ENCODE results near the gene SFMBT2. TPM values are rescaled to one million over a fixed set of nuclear protein-coding genes. Genes with fewer than 3 reads are reported as not detected.

The SFMBT2 gene
- total RNA-seq, 2 donors from 2014 or later, result 1.6 to 3.4 TPM

- no peaks in the 10 kb centered on the region for H3K27me3 ChIP-seq
- no peak overlapping the region for H3K27ac ChIP-seq
- DNase-seq, result no peak
- TF ChIP-seq POLR2A (IDR thresholded peaks at IDR 0.05), result no peak
- TF ChIP-seq CTCF (IDR thresholded peaks at IDR 0.05), result no peak
- WGBS, 2 donors, result 80 to 85% methylated on average over 5 of the region's 5 CpGs
- no peaks in the 10 kb centered on the region for H3K4me1 ChIP-seq
- intact Hi-C loops (cut with DNase I), result no loop called here
- H3K9me3 ChIP-seq, result no peaks in the 10 kb centered on the region
- H3K36me3 ChIP-seq (replicated peaks in 1 of 2; ENCODE audit: insufficient read depth in 1 of 2, low read depth in 2 of 2), result no peaks in the 10 kb centered on the region
- ATAC-seq, result no peak
- H3K4me3 ChIP-seq, result no peak overlapping the region
Measured at GRCh38 chr10:7136016-7136415, 274.8 kb downstream of the SFMBT2 start.

GRCh38 chr10:7135188-7135587 lies 275.6 kb downstream of the SFMBT2 start:
- TF ChIP-seq CTCF (IDR thresholded peaks at IDR 0.05) (no peak), POLR2A (IDR thresholded peaks at IDR 0.05) (no peak)
- no peak overlapping the region for H3K4me3 ChIP-seq
- H3K36me3 ChIP-seq (replicated peaks in 1 of 2; ENCODE audit: insufficient read depth in 1 of 2, low read depth in 2 of 2), result no peaks in the 10 kb centered on the region
- H3K9me3 ChIP-seq, result no peaks in the 10 kb centered on the region
- intact Hi-C loops (cut with DNase I), result no loop called here
- H3K27me3 ChIP-seq, result no peaks in the 10 kb centered on the region
- DNase-seq (no peak), ATAC-seq (no peak)
- H3K4me1 ChIP-seq, result no peaks in the 10 kb centered on the region
- no peak overlapping the region for H3K27ac ChIP-seq

- Histone ChIP-seq H3K4me3 (no peak overlapping the region), H3K4me1 (no peaks in the 10 kb centered on the region), H3K36me3 (replicated peaks in 1 of 2; ENCODE audit: insufficient read depth in 1 of 2, low read depth in 2 of 2) (no peaks in the 10 kb centered on the region), H3K9me3 (no peaks in the 10 kb centered on the region), H3K27ac (no peak overlapping the region), H3K27me3 (no peaks in the 10 kb centered on the region)
- DNase-seq, result no peak
- intact Hi-C loops (cut with DNase I), result no loop called here
- ATAC-seq, result no peak
- TF ChIP-seq POLR2A (IDR thresholded peaks at IDR 0.05), result no peak
- no peak for TF ChIP-seq CTCF (IDR thresholded peaks at IDR 0.05)
- WGBS, 2 donors, result 42 to 50% methylated on average over 1 of the region's 1 CpG
Measured at GRCh38 chr10:7134448-7134847, 276.4 kb downstream of the SFMBT2 start.

- WGBS, 2 donors, result 10 to 22% methylated on average over 6 of the region's 6 CpGs
Measured at GRCh38 chr10:7133958-7134357, 276.9 kb downstream of the SFMBT2 start.

More at GRCh38 chr10:7133958-7134357, 276.9 kb downstream of the SFMBT2 start:
- TF ChIP-seq CTCF (IDR thresholded peaks at IDR 0.05) (no peak), POLR2A (IDR thresholded peaks at IDR 0.05) (no peak)
- intact Hi-C loops (cut with DNase I), result no loop called here
- H3K36me3 ChIP-seq (replicated peaks in 1 of 2; ENCODE audit: insufficient read depth in 1 of 2, low read depth in 2 of 2), result no peaks in the 10 kb centered on the region
- no peak overlapping the region for H3K4me3 ChIP-seq
- H3K4me1 ChIP-seq, result no peaks in the 10 kb centered on the region
- DNase-seq, result no peak
- no peak for ATAC-seq
- no peaks in the 10 kb centered on the region for H3K27me3 ChIP-seq
- no peaks in the 10 kb centered on the region for H3K9me3 ChIP-seq
- no peak overlapping the region for H3K27ac ChIP-seq

Measured in body of pancreas (tissue), 4 donors.